GM23248 (cell line): Measurements from ENCODE around the gene FKBP6. TPM values are rescaled to one million over a fixed set of nuclear protein-coding genes. Genes with fewer than 3 reads are reported as not detected.

Experiments used
- DNase-seq: peaks from one replicate; pipeline ENCODE4 v3.0.0-alpha.2; 2015
- H2AFZ ChIP-seq: fragments of 200-600 bp; sonication (generic); 2 replicates; pipeline ENCODE4 v1.6.1; 2016; ENCODE audit warnings: antibody characterized with exemption
- H3F3A ChIP-seq: fragments of 200-600 bp; sonication (generic); 2 replicates; pipeline ENCODE4 v1.6.1; 2016; ENCODE audit warnings: mild to moderate bottlenecking, antibody characterized with exemption, mixed run types; ENCODE audit not compliant: insufficient read depth
- H3K27ac ChIP-seq: fragments of 200-600 bp; sonication (generic); 2 replicates; pipeline ENCODE4 v1.5.1; 2016; ENCODE audit warnings: mild to moderate bottlenecking
- H3K27me3 ChIP-seq: fragments of 200-600 bp; sonication (generic); replicated peaks from 2 replicates; pipeline ENCODE4 v1.6.1; 2016; ENCODE audit warnings: mild to moderate bottlenecking; ENCODE audit not compliant: insufficient read depth
- H3K36me3 ChIP-seq: fragments of 200-600 bp; sonication (generic); 2 replicates; pipeline ENCODE4 v1.6.1; 2016; ENCODE audit warnings: low read depth, mild to moderate bottlenecking
- H3K4me1 ChIP-seq: fragments of 200-600 bp; sonication (generic); 2 replicates; pipeline ENCODE4 v1.6.1; 2016; ENCODE audit warnings: mild to moderate bottlenecking; ENCODE audit not compliant: insufficient read depth
- H3K4me2 ChIP-seq: fragments of 200-600 bp; sonication (generic); one replicate; pipeline ENCODE4 v1.6.1; 2016; ENCODE audit warnings: mild to moderate bottlenecking; ENCODE audit not compliant: unreplicated experiment
- H3K4me3 ChIP-seq: fragments of 200-600 bp; sonication (generic); 2 replicates; pipeline ENCODE4 v1.5.1; 2016; ENCODE audit warnings: mild to moderate bottlenecking
- H3K79me2 ChIP-seq: fragments of 200-600 bp; sonication (generic); 2 replicates; pipeline ENCODE4 v1.6.1; 2016; ENCODE audit warnings: mild to moderate bottlenecking; ENCODE audit not compliant: insufficient read depth
- H3K9ac ChIP-seq: fragments of 200-600 bp; sonication (generic); 2 replicates; pipeline ENCODE4 v1.6.1; 2016; ENCODE audit warnings: mild to moderate bottlenecking
- H3K9me2 ChIP-seq: fragments of 200-600 bp; sonication (generic); 2 replicates; pipeline ENCODE4 v1.6.1; 2016; ENCODE audit warnings: mixed run types, mild to moderate bottlenecking, moderate library complexity; ENCODE audit not compliant: insufficient read depth
- H3K9me3 ChIP-seq: fragments of 200-600 bp; sonication (generic); one replicate; pipeline ENCODE4 v1.6.1; 2017; ENCODE audit warnings: low read depth
- H4K20me1 ChIP-seq: fragments of 200-600 bp; sonication (generic); 2 replicates; pipeline ENCODE4 v1.6.0; 2016; ENCODE audit not compliant: insufficient read depth
- EZH2 ChIP-seq: fragments of 200-600 bp; sonication (generic); IDR thresholded peaks from 2 replicates; pipeline ENCODE4 v1.6.1; 2018; ENCODE audit warnings: antibody characterized with exemption, mild to moderate bottlenecking; ENCODE audit not compliant: insufficient read depth, poor library complexity, severe bottlenecking
- EZH2phosphoT487 ChIP-seq: fragments of 200-600 bp; sonication (generic); IDR thresholded peaks from 2 replicates; pipeline ENCODE4 v1.6.1; 2018; ENCODE audit warnings: antibody characterized with exemption, moderate library complexity, mild to moderate bottlenecking, low read depth; ENCODE audit not compliant: insufficient read depth
- WGBS, 2 experiments: methylation state at CpG; one replicate each; pipeline ENCODE4 v1.1.6; 2015 to 2017; ENCODE audit warnings: low lambda C conversion rate in 2 of 2, low coverage in 1 of 2; ENCODE audit errors: missing lambda C conversion rate in 2 of 2; 5-methylcytosine and 5-hydroxymethylcytosine counted together
- in situ Hi-C: fragments of 300-500 bp; cut with MboI; formaldehyde crosslinking; loops from 2 replicates; pipeline ENCODE4 v1.15.0; 2020
- polyA plus RNA-seq: library from polyadenylated mRNA; unstranded; fragments of >200 nt; fragmentation: Nextera tagmentation; extraction: Ambion mirVana; gene quantifications from 2 replicates; pipeline ENCODE4 v1.2.1, GENCODE V29; 2016
- total RNA-seq: library from RNA; depleted of rRNA; stranded (reverse); fragments of >200 nt; shearing (Covaris generic); gene quantifications from 2 replicates; pipeline ENCODE4 v1.2.3, GENCODE V29; 2014

The FKBP6 gene
- total and polyA plus RNA-seq, 2 experiments from 2014 or later = not detected

DNA sequence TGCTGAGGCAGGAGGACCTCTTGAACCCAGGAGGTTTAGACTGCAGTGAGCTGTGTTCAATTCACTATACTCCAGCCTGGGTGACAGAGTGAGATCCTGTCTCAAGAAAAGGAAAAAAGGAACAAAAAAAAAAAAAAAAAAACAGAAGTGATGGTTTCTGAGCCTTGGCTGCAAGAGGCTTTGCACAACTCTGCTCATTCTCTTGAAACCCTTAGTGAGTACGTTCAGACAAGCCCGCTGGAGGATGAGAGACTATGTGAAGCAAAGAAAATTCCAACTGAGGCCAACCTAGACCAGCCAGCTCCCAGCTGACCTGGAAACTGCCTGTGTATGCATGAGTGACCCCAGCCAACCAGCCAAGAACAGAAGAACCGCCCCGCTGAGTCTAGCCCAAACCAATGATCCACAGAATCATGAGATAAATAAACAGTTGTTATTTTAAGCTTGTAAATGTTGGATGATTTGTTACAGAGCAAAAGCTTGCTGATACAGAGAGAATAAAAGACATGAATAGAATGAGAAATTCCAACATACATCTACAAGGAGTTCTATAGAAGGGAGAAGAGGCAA is 55.1 kb downstream of the FKBP6 start:
- WGBS, 2 experiments = 53 to 56% methylated on average over 4 of the region's 4 CpGs
- Histone ChIP-seq H3K4me3 (no peak overlapping the region), H3K79me2 (no peaks in the 10 kb centered on the region), H3K27ac (no peak overlapping the region), H3K9me3 (peaks cover 9% of the 10 kb centered on the region), H4K20me1 (no peaks in the 10 kb centered on the region), H3K9ac (no peak overlapping the region), H3K36me3 (no peaks in the 10 kb centered on the region), H2AFZ (no peak overlapping the region), H3K27me3 (peaks cover 1% of the 10 kb centered on the region; the same call in 1 of the 2 replicates), H3K9me2 (no peaks in the 10 kb centered on the region), H3K4me2 (no peak overlapping the region), H3F3A (no peaks in the 10 kb centered on the region), H3K4me1 (no peaks in the 10 kb centered on the region)
- in situ Hi-C loops = no loop called here
- TF ChIP-seq EZH2 = no peak
- no peak for TF ChIP-seq EZH2phosphoT487
- no peak for DNase-seq

DNA sequence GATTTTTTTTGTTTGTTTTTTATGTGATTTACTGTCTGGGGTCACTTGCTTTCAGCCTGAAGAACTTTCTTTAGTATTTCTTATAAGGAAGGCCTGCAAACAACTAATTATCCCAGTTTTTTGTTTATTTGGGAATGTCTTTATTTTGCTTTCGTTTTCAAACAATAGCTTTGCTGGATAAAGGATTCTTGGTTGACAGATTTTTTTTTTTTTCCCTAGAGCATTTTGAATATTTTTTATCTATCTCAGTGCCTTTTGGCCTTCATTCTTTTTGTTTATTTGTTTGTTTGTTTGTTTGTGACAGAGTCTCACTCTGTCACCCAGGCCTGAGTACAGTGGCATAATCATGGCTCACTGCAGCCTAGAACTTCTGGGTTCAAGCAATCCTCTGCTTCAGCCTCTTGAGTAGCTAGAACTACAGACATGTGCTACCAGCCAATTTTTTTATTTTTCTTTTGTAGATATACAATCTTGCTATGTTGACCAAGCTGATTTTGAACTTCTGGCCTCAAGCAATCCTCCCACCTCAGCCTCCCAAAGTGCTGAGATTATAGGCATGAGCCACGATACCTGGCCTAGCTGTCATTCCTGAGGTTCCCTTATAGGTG is 59.4 kb downstream of the FKBP6 start:
- H3K4me3 ChIP-seq = no peak overlapping the region
- in situ Hi-C loops = no loop called here
- 21 to 26% methylated on average over 2 of the region's 2 CpGs for WGBS, 2 experiments
- no peaks in the 10 kb centered on the region for H3F3A ChIP-seq
- no peak for TF ChIP-seq EZH2
- TF ChIP-seq EZH2phosphoT487 = no peak
- no peaks in the 10 kb centered on the region for H3K36me3 ChIP-seq
- peaks cover 9% of the 10 kb centered on the region for H3K9me3 ChIP-seq
- H3K79me2 ChIP-seq = no peaks in the 10 kb centered on the region
- no peaks in the 10 kb centered on the region; the same call in 1 of the 2 replicates for H3K27me3 ChIP-seq
- no peak overlapping the region for H3K27ac ChIP-seq
- H4K20me1 ChIP-seq = no peaks in the 10 kb centered on the region
- no peak overlapping the region for H3K4me2 ChIP-seq
- no peak overlapping the region for H3K9ac ChIP-seq
- no peak for DNase-seq
- no peaks in the 10 kb centered on the region for H3K4me1 ChIP-seq
- H3K9me2 ChIP-seq = no peaks in the 10 kb centered on the region
- no peak overlapping the region for H2AFZ ChIP-seq

DNA sequence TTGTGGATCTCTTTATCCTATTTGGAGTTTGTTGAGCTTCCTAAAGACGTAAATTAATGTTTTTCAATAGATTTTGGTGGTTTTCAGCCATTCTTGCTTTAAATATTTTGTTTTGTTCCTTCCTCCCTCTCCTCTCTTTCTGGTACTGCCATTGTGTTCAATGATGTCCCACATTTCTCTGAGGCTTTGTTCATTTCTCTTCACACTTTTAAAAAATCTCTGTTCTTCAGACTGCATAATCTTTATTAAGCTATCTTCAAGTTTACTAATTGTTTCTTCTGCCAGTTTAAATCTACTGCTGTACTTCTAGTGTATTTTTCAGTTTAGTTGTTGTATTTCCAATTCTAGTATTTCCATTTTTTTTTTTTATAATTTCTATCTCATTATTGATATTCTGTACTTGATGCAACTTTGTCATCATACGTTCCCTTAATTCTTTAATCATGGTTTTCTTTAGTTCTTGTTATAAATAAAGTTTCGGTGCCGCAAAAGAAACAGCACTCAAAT is 60.0 kb downstream of the FKBP6 start:
- Histone ChIP-seq H3K4me3 (no peak overlapping the region), H3K9ac (no peak overlapping the region), H3K4me1 (no peaks in the 10 kb centered on the region), H2AFZ (no peak overlapping the region), H3K9me3 (peaks cover 9% of the 10 kb centered on the region), H3K4me2 (no peak overlapping the region), H3K79me2 (no peaks in the 10 kb centered on the region), H4K20me1 (no peaks in the 10 kb centered on the region), H3K36me3 (no peaks in the 10 kb centered on the region), H3K27me3 (no peaks in the 10 kb centered on the region; the same call in 1 of the 2 replicates), H3F3A (no peaks in the 10 kb centered on the region), H3K9me2 (no peaks in the 10 kb centered on the region), H3K27ac (no peak overlapping the region)
- DNase-seq = no peak
- in situ Hi-C loops = no loop called here
- TF ChIP-seq EZH2phosphoT487 (no peak), EZH2 (no peak)
- WGBS, 2 experiments = 55 to 59% methylated on average over 4 of the region's 4 CpGs

DNA sequence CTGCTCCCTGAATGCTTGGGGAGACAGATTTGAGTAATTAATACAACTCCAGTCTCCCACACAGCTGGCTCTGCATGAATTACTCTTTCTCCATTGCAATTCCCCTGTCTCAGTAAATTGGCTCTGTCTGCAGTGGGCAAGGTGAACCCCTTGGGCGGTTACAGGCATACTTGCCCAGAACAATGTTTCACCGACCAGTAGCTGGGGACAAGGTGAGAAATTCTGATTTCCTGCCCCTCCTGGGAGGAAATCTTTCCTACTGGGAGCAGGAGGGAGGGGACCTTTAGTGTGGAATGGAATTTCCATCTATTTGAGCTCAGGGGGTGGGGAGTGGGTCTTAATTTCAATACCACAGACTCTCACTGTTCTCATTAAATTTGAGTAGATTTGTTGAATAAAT is 63.4 kb downstream of the FKBP6 start:
- no peak for DNase-seq
- H3K9me3 ChIP-seq = peaks cover 9% of the 10 kb centered on the region
- no peaks in the 10 kb centered on the region for H3K4me1 ChIP-seq
- no peak overlapping the region for H3K4me2 ChIP-seq
- H3K36me3 ChIP-seq = no peaks in the 10 kb centered on the region
- H3K27ac ChIP-seq = no peak overlapping the region
- no peak overlapping the region for H3K4me3 ChIP-seq
- in situ Hi-C loops = loop anchor here (5.0 to 10.0 kb wide), 2 partner anchors 49 to 63 kb away; no protein-coding TSS in a partner anchor
- no peak overlapping the region for H3K9ac ChIP-seq
- H2AFZ ChIP-seq = no peak overlapping the region
- no peaks in the 10 kb centered on the region; the same call in 1 of the 2 replicates for H3K27me3 ChIP-seq
- no peaks in the 10 kb centered on the region for H3F3A ChIP-seq
- H4K20me1 ChIP-seq = no peaks in the 10 kb centered on the region
- H3K79me2 ChIP-seq = no peaks in the 10 kb centered on the region
- 51 to 57% methylated on average over 2 of the region's 2 CpGs for WGBS, 2 experiments
- no peaks in the 10 kb centered on the region for H3K9me2 ChIP-seq
- TF ChIP-seq EZH2phosphoT487 (no peak), EZH2 (no peak)
